OCI-LY1 (cell line): ENCODE results near the gene ARHGEF18.

ENCODE experiments used
- H2AFZ ChIP-seq: fragments of 200-600 bp; sonication (generic), shearing (Covaris generic); 2 replicates; pipeline ENCODE4 v1.6.0; 2014; ENCODE audit warnings: antibody characterized with exemption, mild to moderate bottlenecking, low read length
- H3F3A ChIP-seq: fragments of 200-600 bp; sonication (generic), shearing (Covaris generic); 2 replicates; pipeline ENCODE4 v1.6.0; 2014; ENCODE audit warnings: mild to moderate bottlenecking, antibody characterized with exemption, low read length, moderate library complexity; ENCODE audit not compliant: insufficient read depth
- H3K27ac ChIP-seq: fragments of 200-600 bp; sonication (generic); 2 replicates; pipeline ENCODE4 v1.5.1; 2014; ENCODE audit warnings: low read length, mixed run types, mild to moderate bottlenecking, low read depth; ENCODE audit not compliant: poor library complexity, severe bottlenecking
- H3K27me3 ChIP-seq: fragments of 200-600 bp; sonication (generic); 2 replicates; pipeline ENCODE4 v1.6.0; 2014; ENCODE audit warnings: antibody characterized with exemption, mild to moderate bottlenecking, low read length, moderate library complexity; ENCODE audit not compliant: insufficient read depth
- H3K36me3 ChIP-seq: fragments of 200-600 bp; sonication (generic); 2 replicates; pipeline ENCODE4 v1.6.1; 2014; ENCODE audit warnings: mild to moderate bottlenecking, antibody characterized with exemption, low read length, moderate library complexity, mixed read lengths; ENCODE audit not compliant: insufficient read depth
- H3K4me1 ChIP-seq: fragments of 200-600 bp; sonication (generic); 2 replicates; pipeline ENCODE4 v1.5.1; 2014; ENCODE audit warnings: mild to moderate bottlenecking, low read length, moderate library complexity; ENCODE audit not compliant: insufficient read depth, severe bottlenecking
- H3K4me2 ChIP-seq: fragments of 200-600 bp; sonication (generic), shearing (Covaris generic); 2 replicates; pipeline ENCODE4 v1.6.1; 2014; ENCODE audit warnings: low read length
- H3K4me3 ChIP-seq: fragments of 200-600 bp; sonication (generic); 2 replicates; pipeline ENCODE4 v1.5.1; 2014; ENCODE audit warnings: low read length, low read depth, mild to moderate bottlenecking, mixed read lengths; ENCODE audit not compliant: poor library complexity, severe bottlenecking
- H3K79me2 ChIP-seq: fragments of 200-600 bp; shearing (Covaris generic); 2 replicates; pipeline ENCODE4 v1.6.1; 2016; ENCODE audit warnings: mixed run types, low read length, mixed read lengths; ENCODE audit not compliant: insufficient read depth
- H3K9ac ChIP-seq: fragments of 200-600 bp; sonication (generic), shearing (Covaris generic); 2 replicates; pipeline ENCODE4 v1.6.1; 2014; ENCODE audit warnings: mild to moderate bottlenecking, low read length, mixed read lengths
- H3K9me2 ChIP-seq: fragments of 200-600 bp; sonication (generic), shearing (Covaris generic); 2 replicates; pipeline ENCODE4 v1.6.1; 2014; ENCODE audit warnings: low read depth, mild to moderate bottlenecking, low read length, mixed read lengths
- H3K9me3 ChIP-seq: fragments of 200-600 bp; shearing (Covaris generic); 2 replicates; pipeline ENCODE4 v1.6.1; 2014; ENCODE audit warnings: low read length, mixed read lengths
- H4K20me1 ChIP-seq: fragments of 200-600 bp; sonication (generic), shearing (Covaris generic); 2 replicates; pipeline ENCODE4 v1.6.0; 2016; ENCODE audit warnings: mild to moderate bottlenecking, low read length; ENCODE audit not compliant: insufficient read depth
- EZH2 ChIP-seq: fragments of 200-600 bp; sonication (generic), shearing (Covaris generic); IDR thresholded peaks from 2 replicates; pipeline ENCODE4 v1.8.0; 2017; ENCODE audit warnings: borderline replicate concordance, mixed run types, mild to moderate bottlenecking, antibody characterized with exemption, low read length, moderate library complexity, mixed read lengths
- TF ChIP-seq, protein P1 (sequence below): fragments of 200-600 bp; sonication (generic), shearing (Covaris generic); IDR thresholded peaks from 2 replicates; pipeline ENCODE4 v1.5.1; 2017; ENCODE audit warnings: mild to moderate bottlenecking, antibody characterized with exemption, low read length, moderate library complexity, mixed read lengths

ARHGEF18 gene

DNA sequence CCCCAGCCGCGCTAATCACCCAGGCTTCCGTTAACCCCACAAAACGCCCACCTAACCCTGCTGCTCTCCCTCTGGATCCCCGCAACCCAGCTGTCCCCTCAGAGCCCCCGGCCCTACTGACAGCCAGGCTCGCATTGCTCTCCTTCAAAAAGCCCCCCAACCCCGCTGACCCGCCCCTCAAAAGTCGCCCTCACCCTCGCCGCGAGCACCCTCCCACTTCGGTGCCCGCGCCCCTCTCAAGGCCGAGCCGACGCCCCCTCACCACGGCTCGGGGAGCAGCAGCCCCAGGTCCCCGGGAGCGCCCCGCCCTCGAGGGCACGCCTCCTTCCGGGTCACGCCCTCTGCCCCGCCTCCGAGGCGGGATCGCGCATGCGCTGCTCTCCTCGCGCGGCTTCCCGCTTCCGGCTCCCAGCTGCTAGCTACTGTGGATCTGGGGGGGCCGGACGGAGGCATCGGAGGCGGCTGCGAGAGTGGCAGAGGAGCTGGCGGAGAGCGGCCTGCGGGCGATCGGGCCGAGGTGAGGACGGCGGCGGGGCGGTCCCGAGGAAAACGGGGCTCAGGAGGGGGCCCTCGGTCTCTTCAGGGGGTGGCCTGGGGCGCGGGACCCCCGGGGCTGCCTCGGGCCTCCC, 46.1 kb downstream of the ARHGEF18 start:
- Histone ChIP-seq H3K4me2 (peak overlapping the region; percentile 79), H3K27ac (no peak overlapping the region), H3F3A (no peaks in the 10 kb centered on the region), H2AFZ (no peak overlapping the region), H4K20me1 (no peaks in the 10 kb centered on the region), H3K9me2 (no peaks in the 10 kb centered on the region), H3K36me3 (peaks cover 45% of the 10 kb centered on the region), H3K4me3 (peak overlapping the region; percentile 88), H3K79me2 (peaks cover 29% of the 10 kb centered on the region), H3K9ac (peak overlapping the region; percentile 84), H3K9me3 (no peaks in the 10 kb centered on the region), H3K4me1 (peaks cover 41% of the 10 kb centered on the region), H3K27me3 (no peaks in the 10 kb centered on the region)
- TF ChIP-seq EZH2: no peak
- TF ChIP-seq, protein P1, sequence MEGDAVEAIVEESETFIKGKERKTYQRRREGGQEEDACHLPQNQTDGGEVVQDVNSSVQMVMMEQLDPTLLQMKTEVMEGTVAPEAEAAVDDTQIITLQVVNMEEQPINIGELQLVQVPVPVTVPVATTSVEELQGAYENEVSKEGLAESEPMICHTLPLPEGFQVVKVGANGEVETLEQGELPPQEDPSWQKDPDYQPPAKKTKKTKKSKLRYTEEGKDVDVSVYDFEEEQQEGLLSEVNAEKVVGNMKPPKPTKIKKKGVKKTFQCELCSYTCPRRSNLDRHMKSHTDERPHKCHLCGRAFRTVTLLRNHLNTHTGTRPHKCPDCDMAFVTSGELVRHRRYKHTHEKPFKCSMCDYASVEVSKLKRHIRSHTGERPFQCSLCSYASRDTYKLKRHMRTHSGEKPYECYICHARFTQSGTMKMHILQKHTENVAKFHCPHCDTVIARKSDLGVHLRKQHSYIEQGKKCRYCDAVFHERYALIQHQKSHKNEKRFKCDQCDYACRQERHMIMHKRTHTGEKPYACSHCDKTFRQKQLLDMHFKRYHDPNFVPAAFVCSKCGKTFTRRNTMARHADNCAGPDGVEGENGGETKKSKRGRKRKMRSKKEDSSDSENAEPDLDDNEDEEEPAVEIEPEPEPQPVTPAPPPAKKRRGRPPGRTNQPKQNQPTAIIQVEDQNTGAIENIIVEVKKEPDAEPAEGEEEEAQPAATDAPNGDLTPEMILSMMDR: no peak

DNA sequence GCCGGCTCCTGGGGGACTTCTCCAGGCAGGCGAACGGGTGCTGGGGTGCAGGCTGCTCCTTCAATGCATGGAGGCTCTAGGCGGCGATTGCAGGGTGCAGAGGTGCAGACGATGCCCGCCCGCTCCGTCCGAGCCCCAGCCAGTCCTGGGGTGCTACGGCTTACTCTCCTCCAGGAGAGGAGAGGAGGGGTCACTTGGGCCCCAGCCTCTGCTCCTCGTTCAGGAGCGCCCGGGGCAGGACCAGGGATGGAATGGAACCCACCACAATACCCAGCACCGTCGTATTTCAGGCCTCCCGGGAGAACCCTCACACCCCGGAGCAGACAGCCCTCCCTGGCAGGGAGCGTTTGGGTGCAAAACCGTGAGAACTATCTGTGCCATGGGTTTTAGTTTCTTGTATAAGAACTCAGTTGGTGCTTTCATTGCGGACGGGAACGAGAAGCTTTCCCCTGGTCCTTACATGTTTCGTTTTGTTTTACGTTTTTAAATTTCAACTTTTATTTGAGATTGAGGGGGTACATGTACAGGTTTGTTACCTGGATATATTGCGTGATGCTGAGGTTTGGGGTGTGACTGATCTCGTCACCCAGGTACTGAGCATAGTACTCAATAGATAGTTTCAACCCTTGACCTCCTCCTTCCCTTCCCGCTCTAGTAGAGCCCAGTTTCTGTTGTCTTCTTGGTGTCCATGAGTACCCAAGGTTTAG, 46.8 kb downstream of the ARHGEF18 start:
- H3F3A ChIP-seq: no peaks in the 10 kb centered on the region
- H3K9ac ChIP-seq: peak overlapping the region; percentile 84
- no peak overlapping the region for H2AFZ ChIP-seq
- H3K9me3 ChIP-seq: no peaks in the 10 kb centered on the region
- no peaks in the 10 kb centered on the region for H4K20me1 ChIP-seq
- TF ChIP-seq, protein P1: no peak
- no peak for TF ChIP-seq EZH2
- peaks cover 41% of the 10 kb centered on the region for H3K4me1 ChIP-seq
- H3K36me3 ChIP-seq: peaks cover 45% of the 10 kb centered on the region
- peaks cover 36% of the 10 kb centered on the region for H3K79me2 ChIP-seq
- peak overlapping the region; percentile 88 for H3K4me3 ChIP-seq
- peak overlapping the region; percentile 79 for H3K4me2 ChIP-seq
- peak overlapping the region; percentile 36 for H3K27ac ChIP-seq
- no peaks in the 10 kb centered on the region for H3K27me3 ChIP-seq
- no peaks in the 10 kb centered on the region for H3K9me2 ChIP-seq

DNA sequence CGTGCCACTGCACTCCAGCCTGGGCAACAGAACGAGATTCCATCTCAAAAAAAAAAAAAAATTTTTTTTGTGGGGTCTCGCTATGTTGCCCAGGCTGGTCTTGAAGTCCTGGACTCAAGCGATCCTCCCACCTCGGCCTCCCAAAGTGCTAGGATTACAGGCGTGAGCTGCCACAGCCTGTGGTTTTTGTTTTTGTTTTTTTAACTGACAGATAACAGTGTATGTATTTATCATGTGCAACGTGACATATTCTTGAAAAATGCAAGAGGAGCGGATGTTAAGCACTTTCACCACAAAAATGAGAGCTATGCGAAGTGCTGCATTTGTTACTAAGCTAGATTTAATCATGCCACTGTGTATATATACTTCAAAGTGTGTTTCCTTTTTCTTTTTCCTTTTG, 49.0 kb downstream of the ARHGEF18 start:
- no peaks in the 10 kb centered on the region for H4K20me1 ChIP-seq

More for the DNA sequence above, 49.0 kb downstream of the ARHGEF18 start:
- TF ChIP-seq, protein P1: no peak
- no peak for TF ChIP-seq EZH2
- Histone ChIP-seq H3K36me3 (peaks cover 56% of the 10 kb centered on the region), H3K4me2 (no peak overlapping the region), H3K79me2 (peaks cover 44% of the 10 kb centered on the region), H2AFZ (no peak overlapping the region), H3K4me1 (peaks cover 41% of the 10 kb centered on the region), H3K4me3 (no peak overlapping the region), H3K27me3 (no peaks in the 10 kb centered on the region), H3K27ac (peak overlapping the region; percentile 95), H3F3A (no peaks in the 10 kb centered on the region), H3K9me3 (no peaks in the 10 kb centered on the region), H3K9me2 (no peaks in the 10 kb centered on the region), H3K9ac (no peak overlapping the region)
